ENCODE measurements around the gene EBF4.

The EBF4 gene

GRCh38 chr20:2745060-2745910 is 52.7 kb downstream of the EBF4 start:
- no peak for DNase-seq

GRCh38 chr20:2745936-2746635 is 53.5 kb downstream of the EBF4 start:
- DNase-seq: no peak

GRCh38 chr20:2746636-2747265 is 54.2 kb downstream of the EBF4 start:
- DNase-seq: no peak

GRCh38 chr20:2747676-2748235 is 55.2 kb downstream of the EBF4 start:
- DNase-seq: no peak

GRCh38 chr20:2748551-2749342 is 56.2 kb downstream of the EBF4 start:
- DNase-seq: no peak

GRCh38 chr20:2749343-2749950 is 56.9 kb downstream of the EBF4 start:
- no peak for DNase-seq

GRCh38 chr20:2749951-2750490 is 57.4 kb downstream of the EBF4 start:
- DNase-seq: no peak

GRCh38 chr20:2750491-2751251 is 58.1 kb downstream of the EBF4 start:
- no peak for DNase-seq

- no peak for DNase-seq
These were observed 58.8 kb downstream of the EBF4 start for GRCh38 chr20:2751347-2751877.

GRCh38 chr20:2751878-2752566 is 59.4 kb downstream of the EBF4 start:
- DNase-seq: peak; percentile 24

GRCh38 chr20:2752567-2753460 is 60.2 kb downstream of the EBF4 start:
- peak; percentile 18 for DNase-seq

- no peak for DNase-seq
These were observed 61.0 kb downstream of the EBF4 start for GRCh38 chr20:2753461-2754040.

GRCh38 chr20:2754424-2754823 is 61.8 kb downstream of the EBF4 start:
- no peak for DNase-seq

- DNase-seq: no peak
These were observed 63.0 kb downstream of the EBF4 start for GRCh38 chr20:2755451-2756055.

GRCh38 chr20:2756056-2756611 is 63.6 kb downstream of the EBF4 start:
- DNase-seq: no peak

- DNase-seq: no peak
These were observed 64.4 kb downstream of the EBF4 start for GRCh38 chr20:2757001-2757400.

GRCh38 chr20:2757969-2758368 is 65.4 kb downstream of the EBF4 start:
- DNase-seq: no peak

GRCh38 chr20:2759143-2759542 is 66.6 kb downstream of the EBF4 start:
- no peak for DNase-seq
